HG03045 (cell line): ENCODE data around the gene SHOX.
"Not testable (repeated sequence)": the region's sequence is repeated elsewhere in the genome, so short reads cannot be mapped to it uniquely, and the experiment has no call there.

Source experiments
- ATAC-seq: cut with Tn5 transposase; IDR thresholded peaks from one replicate; pipeline ENCODE4 v1.9.1; 2021; ENCODE audit warnings: mild to moderate bottlenecking, moderate library complexity; ENCODE audit not compliant: unreplicated experiment

SHOX gene

DNA sequence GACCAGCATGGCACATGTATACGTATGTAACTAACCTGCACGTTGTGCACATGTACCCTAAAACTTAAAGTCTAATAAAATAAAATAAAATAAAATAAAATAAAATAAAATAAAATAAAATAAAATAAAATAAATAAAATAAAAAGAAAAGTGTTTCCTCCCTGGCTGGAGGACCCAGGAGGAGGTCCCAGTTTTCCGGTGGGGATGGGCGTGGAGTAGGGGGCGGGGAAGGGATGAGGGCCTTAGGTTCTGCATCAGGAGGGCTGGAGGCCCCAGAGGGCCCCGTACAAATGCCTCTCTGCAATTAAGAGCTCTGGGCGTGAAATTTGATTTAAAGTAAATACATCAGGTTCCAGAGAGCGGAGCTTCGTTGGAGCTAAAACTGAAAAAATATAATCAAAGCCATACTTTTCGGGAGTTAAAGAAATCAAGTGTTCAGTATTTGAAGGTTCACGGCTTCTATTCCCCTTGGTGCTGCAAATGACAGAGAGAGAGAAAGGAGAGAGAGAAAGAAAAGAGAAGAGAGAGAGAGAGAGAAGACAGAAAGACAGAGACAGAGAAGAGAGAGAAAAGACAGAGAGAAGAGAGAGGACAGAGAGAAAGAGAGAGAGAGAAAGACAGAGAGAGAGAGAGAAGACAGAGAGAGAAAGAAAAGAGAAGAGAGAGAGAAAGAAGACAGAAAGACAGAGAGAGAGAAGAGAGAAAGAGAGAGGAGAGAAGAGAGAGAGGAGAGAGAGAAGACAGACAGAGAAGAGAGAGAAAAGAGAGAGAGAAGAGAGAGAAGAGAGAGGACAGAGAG lies 8.7 kb upstream of the SHOX start:
- ATAC-seq: no peak

DNA sequence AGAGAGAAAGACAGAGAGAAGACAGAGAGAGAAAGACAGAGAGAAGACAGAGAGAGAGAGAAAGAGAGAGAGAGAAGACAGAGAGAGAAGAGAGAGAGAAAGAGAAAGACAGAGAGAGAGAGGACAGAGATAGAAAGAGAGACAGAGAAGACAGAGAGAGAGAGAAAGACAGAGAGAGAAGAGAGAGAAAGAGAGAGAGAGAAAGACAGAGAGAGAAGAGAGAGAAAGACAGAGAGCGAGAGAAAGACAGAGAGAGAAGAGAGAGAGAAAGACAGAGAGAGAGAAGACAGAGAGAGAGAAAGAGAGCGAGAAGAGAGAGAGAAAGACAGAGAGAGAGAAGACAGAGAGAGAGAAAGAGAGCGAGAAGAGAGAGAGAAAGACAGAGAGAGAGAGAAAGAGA lies 7.8 kb upstream of the SHOX start:
- not testable (repeated sequence) for ATAC-seq

DNA sequence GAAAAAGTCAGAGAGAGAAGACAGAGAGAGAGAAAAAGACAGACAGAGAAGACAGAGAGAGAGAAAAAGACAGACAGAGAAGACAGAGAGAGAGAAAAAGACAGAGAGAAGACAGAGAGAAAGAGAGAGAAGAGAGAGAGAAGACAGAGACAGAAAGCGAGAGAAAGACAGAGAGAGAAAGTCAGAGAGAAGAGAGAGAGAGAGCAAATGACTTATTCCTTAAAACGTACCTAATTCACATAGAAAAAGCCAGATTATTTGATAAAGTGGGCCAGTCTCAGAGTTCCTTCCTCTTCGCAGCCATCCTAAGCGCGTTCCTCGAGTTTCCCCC lies 7.4 kb upstream of the SHOX start:
- ATAC-seq: no peak

DNA sequence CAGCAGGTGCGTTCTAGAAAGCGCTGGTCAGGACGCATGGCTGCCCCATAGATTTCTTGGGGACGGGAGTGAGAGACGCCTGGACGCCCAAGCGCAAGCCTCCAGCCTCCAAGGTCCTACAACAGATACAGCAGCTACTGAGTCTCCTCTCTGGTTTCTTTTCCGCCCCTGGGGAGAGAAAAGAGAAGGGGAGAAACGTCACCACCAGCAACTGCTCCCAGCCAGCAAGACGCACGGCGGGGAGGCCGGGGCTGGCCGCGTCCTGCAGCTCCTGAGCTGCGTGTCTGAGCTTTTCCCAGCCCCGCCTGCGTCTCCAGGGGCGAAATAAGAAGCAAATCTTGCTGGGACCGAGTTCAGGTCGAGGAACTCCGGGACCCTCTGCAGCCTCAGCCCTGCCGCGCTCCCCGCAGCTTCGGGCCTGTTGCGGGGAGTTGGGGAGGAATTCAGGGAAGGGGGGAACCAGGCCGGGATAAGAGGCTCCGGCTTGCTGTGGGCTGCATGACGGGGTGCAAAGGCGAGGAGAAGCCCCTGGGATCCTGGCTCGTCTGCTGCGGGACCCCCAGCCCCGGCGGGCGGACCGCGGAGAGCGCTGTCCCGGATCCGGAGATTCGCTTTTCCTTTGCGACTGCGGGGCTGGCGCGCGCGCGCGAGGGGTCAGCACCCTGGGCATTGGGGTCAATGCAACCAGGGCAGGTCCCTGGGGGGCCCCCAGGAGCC lies 6.8 kb upstream of the SHOX start:
- no peak for ATAC-seq

- no peak for ATAC-seq
Measured at GRCh38 chrX:625137-625691, 5.4 kb upstream of the SHOX start.

- ATAC-seq: not testable (repeated sequence)
Measured at GRCh38 chrX:626047-626446, 4.5 kb upstream of the SHOX start.

GRCh38 chrX:626745-627509 lies 3.7 kb upstream of the SHOX start:
- ATAC-seq: no peak

- no peak for ATAC-seq
Measured at GRCh38 chrX:627510-627981, 3.0 kb upstream of the SHOX start.

- no peak for ATAC-seq
Measured at GRCh38 chrX:627995-628394, 2.6 kb upstream of the SHOX start.

DNA sequence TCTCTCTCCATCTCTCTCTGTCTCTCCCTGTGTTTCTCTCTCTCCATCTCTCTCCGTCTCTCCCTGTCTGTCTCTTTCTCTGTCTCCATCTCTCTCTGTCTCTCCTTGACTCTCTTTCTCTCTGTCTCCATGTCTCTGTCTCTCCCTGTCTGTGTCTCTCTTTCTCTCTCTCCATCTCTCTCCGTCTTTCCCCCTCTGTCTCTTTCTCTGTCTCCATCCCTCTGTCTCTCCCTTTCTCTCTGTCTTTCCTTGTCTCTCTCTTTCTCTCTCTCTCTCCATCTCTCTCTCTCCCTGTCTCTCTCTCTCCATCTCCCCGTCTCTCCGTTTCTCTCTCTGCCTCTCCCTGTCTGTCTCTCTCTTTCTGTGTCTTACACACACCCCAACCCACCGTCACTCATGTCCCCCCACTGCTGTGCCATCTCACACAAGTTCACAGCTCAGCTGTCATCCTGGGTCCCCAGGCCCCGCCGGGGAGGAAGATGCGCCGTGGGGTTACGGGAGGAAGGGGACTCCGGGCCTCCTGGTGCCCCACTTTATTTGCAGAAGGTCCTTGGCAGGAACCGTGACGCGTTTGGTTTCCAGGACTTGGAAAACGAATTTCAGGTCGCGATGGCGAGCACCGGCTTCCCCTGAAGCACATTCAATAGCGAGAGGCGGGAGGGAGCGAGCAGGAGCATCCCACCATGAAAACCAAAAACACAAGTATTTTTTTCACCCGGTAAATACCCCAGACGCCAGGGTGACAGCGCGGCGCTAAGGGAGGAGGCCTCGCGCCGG lies 1.2 kb upstream of the SHOX start:
- no peak for ATAC-seq

DNA sequence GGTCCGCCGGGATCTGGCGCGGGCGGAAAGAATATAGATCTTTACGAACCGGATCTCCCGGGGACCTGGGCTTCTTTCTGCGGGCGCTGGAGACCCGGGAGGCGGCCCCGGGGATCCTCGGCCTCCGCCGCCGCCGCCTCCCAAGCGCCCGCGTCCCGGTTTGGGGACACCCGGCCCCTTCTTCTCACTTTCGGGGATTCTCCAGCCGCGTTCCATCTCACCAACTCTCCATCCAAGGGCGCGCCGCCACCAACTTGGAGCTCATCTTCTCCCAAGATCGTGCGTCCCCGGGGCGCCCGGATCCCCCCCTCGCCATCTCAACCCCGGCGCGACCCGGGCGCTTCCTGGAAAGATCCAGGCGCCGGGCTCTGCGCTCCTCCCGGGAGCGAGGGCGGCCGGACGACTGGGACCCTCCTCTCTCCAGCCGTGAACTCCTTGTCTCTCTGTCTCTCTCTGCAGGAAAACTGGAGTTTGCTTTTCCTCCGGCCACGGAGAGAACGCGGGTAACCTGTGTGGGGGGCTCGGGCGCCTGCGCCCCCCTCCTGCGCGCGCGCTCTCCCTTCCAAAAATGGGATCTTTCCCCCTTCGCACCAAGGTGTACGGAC lies 482 bp upstream of the SHOX start:
- no peak for ATAC-seq

DNA sequence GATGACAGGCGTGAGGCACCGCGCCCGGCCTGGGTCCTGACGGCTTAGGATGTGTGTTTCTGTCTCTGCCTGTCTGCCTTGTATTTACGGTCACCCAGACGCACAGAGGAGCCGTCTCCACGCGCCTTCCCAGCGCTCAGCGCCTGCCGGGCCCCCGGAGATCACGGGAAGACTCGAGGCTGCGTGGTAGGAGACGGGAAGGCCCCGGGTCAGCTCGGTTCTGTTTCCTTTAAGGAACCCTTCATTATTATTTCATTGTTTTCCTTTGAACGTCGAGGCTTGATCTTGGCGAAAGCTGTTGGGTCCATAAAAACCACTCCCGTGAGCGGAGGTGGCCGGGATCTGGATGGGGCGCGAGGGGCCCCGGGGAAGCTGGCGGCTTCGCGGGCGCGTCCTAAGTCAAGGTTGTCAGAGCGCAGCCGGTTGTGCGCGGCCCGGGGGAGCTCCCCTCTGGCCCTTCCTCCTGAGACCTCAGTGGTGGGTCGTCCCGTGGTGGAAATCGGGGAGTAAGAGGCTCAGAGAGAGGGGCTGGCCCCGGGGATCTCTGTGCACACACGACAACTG lies 1.3 kb downstream of the SHOX start:
- ATAC-seq: no peak

GRCh38 chrX:632366-633042 lies 1.9 kb downstream of the SHOX start:
- no peak for ATAC-seq

DNA sequence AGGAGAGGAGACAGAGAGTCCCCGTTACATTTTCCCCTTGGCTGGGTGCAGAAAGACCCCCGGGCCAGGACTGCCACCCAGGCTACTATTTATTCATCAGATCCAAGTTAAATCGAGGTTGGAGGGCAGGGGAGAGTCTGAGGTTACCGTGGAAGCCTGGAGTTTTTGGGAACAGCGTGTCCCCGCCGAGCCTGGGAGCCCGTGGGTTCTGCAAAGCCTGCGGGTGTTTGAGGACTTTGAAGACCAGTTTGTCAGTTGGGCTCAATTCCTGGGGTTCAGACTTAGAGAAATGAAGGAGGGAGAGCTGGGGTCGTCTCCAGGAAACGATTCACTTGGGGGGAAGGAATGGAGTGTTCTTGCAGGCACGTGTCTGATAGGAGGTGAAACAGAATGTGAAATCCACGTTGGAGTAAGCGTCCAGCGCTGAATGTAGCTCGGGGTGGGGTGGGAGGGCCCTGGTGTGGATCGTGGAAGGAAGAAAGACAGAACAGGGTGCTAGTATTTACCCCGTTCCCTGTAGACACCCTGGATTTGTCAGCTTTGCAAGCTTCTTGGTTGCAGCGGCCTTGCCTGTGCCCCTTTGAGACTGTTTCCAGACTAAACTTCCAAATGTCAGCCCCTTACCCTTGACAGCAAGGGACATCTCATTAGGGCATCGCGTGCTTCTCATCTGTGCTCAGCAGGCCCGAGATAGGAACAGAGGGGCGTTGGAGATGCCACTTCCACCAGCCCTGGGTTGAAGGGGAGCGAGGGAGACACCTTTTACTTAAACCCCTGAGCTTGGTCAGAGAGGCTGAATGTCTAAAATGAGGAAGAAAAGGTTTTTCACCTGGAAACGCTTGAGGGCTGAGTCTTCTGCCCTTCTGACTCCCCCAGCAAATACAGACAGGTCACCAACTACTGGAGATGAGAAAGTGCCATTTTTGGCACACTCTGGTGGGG lies 2.7 kb downstream of the SHOX start:
- no peak for ATAC-seq

GRCh38 chrX:633985-634958 lies 3.7 kb downstream of the SHOX start:
- no peak for ATAC-seq

- ATAC-seq: no peak
Measured at GRCh38 chrX:635428-636090, 5.0 kb downstream of the SHOX start.
